HG03025 (cell line): ENCODE data around the gene INHBB.
"Not testable (repeated sequence)": the region's sequence is repeated elsewhere in the genome, so short reads cannot be mapped to it uniquely, and the experiment has no call there.

ENCODE experiments used
- ATAC-seq: cut with Tn5 transposase; IDR thresholded peaks from one replicate; pipeline ENCODE4 v1.9.1; 2021; ENCODE audit warnings: mild to moderate bottlenecking, moderate library complexity; ENCODE audit not compliant: unreplicated experiment, low FRiP score

The INHBB gene

DNA sequence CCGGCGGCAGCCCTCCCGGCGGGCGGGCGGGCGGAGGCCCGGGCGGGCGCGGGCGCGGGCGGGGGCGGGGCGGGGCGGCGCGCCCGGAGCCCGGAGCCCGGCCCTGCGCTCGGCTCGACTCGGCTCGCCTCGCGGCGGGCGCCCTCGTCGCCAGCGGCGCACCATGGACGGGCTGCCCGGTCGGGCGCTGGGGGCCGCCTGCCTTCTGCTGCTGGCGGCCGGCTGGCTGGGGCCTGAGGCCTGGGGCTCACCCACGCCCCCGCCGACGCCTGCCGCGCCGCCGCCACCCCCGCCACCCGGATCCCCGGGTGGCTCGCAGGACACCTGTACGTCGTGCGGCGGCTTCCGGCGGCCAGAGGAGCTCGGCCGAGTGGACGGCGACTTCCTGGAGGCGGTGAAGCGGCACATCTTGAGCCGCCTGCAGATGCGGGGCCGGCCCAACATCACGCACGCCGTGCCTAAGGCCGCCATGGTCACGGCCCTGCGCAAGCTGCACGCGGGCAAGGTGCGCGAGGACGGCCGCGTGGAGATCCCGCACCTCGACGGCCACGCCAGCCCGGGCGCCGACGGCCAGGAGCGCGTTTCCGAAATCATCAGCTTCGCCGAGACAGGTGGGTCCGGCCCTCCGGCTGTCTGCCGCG, at the start of gene INHBB:
TSS of gene INHBB (plus strand) at position 111 of the 641 bp plus-strand sequence. CDS start at position 164, 53 bp downstream.
- no peak for ATAC-seq

- ATAC-seq: no peak
Observed at GRCh38 chr2:120298173-120298835, 47.6 kb upstream of the INHBB start.

DNA sequence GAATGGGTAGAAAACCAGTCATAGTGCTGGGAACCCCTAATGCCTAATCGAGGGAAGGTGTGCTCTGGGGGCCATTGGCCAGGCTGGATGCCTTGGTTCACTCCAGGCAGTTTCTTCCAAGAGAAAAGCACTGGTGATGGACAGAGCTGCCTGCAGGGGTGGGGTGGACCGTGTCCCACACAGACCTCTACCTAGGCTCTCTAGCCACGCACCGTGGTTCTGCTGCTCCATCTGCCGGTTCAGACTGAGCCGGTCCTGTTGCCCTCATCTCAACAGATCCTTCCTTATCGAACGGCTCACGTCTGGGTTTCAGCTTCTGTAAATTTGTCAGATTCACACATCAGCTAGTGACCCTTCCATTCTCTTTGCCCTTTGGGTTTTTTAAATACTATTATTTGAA, 46.9 kb upstream of the INHBB start:
- ATAC-seq: no peak

DNA sequence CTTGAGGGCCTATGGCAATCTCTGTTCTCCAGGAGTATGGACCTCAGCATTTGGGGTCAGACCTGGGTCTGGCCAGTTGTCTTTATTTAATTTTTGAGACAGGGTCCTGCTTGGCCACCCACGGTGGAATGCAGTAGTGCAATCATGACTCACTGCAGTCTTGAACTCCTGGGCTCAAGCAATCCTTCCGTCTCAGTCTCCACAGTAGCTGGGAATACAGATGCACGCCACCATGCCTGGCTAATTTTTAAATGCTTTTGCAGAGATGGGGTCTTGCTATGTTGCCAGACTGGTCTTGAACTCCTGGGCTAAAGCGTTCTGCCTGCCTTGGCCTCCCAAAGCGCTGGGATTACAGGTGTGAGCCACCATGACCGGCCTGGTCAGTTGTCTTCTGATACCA, 46.4 kb upstream of the INHBB start:
- ATAC-seq: no peak

GRCh38 chr2:120300385-120300784, 45.6 kb upstream of the INHBB start:
- no peak for ATAC-seq

DNA sequence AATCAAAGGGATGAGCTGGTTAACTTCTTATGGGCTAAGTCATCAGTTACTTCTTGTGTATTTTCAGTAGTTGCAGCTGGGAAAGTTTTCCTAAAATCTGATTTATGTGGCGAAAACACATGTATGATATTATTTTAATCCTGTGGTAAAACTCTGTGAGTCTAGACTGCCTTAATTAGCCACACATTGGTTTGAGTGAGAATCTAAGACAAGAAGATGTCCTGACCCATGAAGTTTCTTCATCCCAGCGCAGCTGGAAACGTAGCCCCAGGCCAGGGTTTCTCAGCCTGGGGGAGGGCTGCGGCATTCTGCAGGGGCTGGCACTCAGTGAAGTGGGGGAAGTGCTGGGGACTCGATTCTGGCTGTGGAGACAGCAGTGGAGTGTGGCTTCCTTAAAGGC, 44.7 kb upstream of the INHBB start:
- no peak for ATAC-seq

DNA sequence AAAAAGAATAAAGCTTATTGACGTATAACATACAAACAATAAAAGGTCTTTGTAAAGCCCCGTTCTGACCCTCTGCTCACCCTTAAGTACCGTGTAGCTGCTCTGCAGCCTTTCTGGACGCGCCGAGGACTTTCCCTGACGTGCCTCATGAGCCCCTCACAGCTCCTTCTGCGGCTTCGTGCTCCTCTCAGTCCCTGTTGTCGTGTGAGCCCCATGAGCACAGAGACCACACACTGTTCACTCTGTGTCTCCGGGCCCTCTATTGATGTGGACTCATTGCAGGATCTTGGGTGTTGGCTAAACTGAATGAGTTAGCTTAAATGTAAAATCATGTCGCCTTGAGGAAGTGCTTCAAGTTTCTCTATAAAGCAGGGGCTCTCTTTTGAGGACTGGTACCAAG, 43.6 kb upstream of the INHBB start:
- ATAC-seq: no peak

DNA sequence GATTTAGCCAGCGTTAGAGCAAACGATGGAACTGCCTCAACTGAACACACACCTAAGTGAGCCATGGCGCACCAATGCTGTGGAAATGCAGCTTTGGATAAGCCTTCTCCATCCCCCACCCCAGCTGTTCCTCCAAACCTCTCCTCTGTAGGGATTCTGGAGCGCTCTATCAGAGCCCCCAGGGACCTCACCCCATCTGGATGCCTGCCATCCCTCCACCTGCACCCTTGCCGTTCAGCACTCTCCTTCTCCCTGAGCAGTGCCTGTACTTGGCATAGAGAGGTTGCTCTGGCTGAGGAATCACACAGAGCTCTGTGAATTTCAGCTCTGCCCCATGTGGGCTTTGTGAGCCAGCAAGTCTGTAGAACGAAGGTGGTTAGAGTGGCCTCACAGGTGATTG, 42.8 kb upstream of the INHBB start:
- ATAC-seq: no peak

GRCh38 chr2:120305296-120305695, 40.6 kb upstream of the INHBB start:
- no peak for ATAC-seq

DNA sequence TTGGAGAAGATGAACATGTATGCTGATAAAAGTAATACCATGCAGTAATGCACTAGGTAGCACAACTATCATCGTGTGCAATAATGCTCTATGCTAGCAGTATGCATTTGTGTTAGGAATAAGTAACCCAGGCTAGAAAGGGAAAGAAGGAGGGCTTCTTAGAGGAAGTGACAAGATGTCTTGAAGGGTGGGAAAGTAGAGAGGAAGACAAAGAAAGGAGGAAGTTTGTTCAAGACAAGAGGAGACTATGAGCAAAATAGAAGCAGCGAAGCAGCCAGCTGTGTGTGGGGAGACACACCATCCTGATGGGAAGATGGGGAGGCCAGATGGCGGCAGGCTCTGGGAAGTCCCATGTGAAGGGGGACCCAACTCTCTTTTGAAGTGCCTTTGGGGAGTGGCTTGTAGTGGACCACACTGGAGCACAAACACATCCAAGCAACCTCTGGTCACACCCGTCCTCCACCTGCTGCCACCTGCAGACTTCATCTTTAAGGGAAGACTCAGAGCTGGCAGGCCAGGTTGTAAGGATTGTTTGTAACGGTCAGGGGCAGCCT, 39.9 kb upstream of the INHBB start:
- no peak for ATAC-seq

GRCh38 chr2:120307482-120307881, 38.5 kb upstream of the INHBB start:
- ATAC-seq: no peak

DNA sequence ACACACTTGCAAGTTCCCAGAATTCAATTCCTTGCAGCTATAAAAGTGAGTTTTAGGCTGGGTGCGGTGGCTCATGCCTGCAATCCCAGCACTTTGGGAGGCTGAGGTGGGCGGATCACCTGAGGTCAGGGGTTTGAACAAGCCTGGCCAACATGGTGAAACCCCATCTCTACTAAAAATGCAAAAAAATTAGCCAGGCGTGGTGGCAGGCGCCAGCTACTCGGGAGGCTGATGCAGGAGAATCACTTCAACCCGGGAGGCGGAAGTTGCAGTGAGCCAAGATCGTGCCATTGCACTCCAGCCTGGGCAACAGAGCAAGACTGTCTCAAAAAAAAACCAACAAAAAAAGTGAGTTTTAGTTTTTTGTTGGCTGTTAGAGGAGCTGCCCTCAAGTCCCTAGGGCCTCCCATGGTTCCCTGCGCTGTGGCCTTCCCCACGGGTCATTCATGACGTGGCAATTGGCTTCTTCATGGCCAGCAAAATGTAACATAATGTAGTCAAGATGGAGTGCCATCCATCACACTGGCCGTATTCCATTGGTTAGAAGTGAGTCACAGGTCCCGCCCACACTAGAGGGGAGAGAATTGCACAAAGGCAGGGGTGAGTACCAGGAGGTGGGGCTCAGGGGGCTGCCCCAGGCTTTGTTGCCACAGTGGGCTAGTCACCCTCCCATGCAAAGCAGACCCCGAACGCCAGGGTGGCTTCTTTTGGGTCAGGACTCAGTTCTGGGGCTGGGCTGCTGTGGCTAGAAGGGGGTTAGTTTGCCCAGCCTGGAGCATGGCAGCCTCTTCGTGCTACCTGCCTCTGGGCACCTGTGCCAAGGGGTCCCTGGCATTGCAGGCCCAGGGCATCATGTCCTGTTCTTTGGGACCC, 37.7 kb upstream of the INHBB start:
- ATAC-seq: no peak

- peak; percentile 69 for ATAC-seq
Observed at GRCh38 chr2:120310136-120310535, 35.8 kb upstream of the INHBB start.

GRCh38 chr2:120310841-120311240, 35.1 kb upstream of the INHBB start:
- ATAC-seq: not testable (repeated sequence)

DNA sequence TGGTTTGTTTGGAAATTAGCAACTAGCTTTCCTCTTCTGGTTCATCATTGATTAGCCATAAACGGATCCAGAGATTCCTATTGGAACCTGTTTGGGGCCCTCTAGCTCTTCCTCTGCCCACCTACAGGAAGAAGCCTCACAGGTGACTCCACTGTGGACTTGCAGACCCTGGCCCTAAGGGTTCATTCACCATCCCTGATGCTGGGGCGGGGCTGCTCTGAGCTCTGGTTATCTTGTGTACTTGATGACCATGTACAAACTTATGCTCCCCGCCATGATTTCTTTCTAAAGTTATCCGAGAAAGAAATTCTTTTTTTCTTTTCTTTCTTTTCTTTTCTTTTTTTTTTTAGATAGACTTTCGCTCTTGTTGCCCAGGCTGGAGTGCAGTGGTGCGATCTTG, 33.9 kb upstream of the INHBB start:
- ATAC-seq: no peak

- peak; percentile 40 for ATAC-seq
Observed at GRCh38 chr2:120312860-120313694, 32.9 kb upstream of the INHBB start.

DNA sequence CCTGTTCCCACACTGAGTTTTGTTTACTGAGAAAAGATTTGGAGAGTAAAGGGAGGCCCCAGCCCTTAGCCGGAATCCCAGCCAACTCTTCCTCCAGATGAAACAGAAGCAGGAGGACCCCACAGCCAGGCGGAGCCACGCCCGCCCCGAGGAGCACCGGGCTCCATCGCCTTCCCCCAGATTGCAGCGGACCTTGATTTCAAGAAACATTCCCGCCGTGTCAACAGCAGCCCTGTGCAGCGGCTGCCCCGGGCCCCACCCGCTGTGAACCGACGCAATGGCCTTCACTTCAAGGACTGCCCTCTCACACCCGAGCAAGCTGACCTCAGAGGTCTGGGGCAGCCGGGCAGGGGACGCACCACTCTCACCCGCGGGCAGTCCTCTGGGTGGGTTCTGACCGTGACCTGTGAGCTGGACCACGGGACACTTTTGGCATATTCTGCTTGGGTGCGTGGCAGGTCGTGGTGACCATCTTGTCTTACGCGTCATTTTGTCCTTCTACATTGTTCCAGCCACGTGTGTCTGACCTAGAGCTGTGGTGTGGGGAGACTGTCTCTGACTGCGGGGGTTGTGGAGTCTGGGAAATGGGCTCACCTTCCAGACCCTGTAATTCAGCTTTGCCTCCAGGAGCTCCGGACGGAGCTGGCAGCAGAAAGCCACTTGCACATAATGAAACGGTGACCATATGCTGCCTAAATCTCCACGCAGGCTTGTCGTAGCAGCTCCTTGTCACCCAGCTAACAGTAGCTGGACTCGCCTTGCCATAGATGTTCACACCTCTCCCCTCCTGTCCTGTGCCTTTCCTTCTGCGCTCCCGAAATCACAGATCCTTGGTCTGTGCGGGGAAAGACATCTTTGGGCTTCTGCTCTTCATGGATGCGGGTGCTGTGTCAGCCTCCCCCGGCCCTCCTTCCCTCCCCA, 32.0 kb upstream of the INHBB start:
- no peak for ATAC-seq

- ATAC-seq: no peak
Observed at GRCh38 chr2:120314690-120315366, 31.1 kb upstream of the INHBB start.
